Stomach (tissue), 9 donors: ENCODE data around the gene KLB. TPM values are rescaled to one million over a fixed set of nuclear protein-coding genes. Genes with fewer than 3 reads are reported as not detected.
"Not testable (repeated sequence)": the region's sequence is repeated elsewhere in the genome, so short reads cannot be mapped to it uniquely, and the experiment has no call there.

ENCODE experiments used
- DNase-seq, 2 donors: peaks; one replicate each; pipeline versions ENCODE4 v3.0.0 to v3.0.0-alpha.2; 2013 to 2019
- H3K27ac ChIP-seq, 5 donors: fragments of 200-600 bp in 4 of 5; sonication (generic) in 4 of 5; one replicate each; pipeline ENCODE4 v1.5.1; 2013 to 2019; ENCODE audit warnings: mild to moderate bottlenecking in 1 of 5, moderate library complexity in 1 of 5
- H3K27me3 ChIP-seq, 3 donors: fragments of 200-600 bp; sonication (generic); one replicate each; pipeline ENCODE4 v1.5.1; 2017 to 2019; ENCODE audit warnings: mixed run types in 1 of 3
- H3K36me3 ChIP-seq, 4 donors: fragments of 200-600 bp; sonication (generic); 1 replicate in 3 of 4; 2 replicates in 1 of 4; pipeline ENCODE4 v1.5.1; 2016 to 2019
- H3K4me1 ChIP-seq, 4 donors: fragments of 200-600 bp; sonication (generic); one replicate each; pipeline ENCODE4 v1.5.1; 2016 to 2019
- H3K4me3 ChIP-seq, 4 donors: fragments of 200-600 bp; sonication (generic) in 3 of 4; one replicate each; pipeline ENCODE4 v1.5.1; 2016 to 2019; ENCODE audit warnings: mild to moderate bottlenecking in 1 of 4
- H3K9me3 ChIP-seq, 4 donors: fragments of 200-600 bp; sonication (generic); one replicate each; pipeline ENCODE4 v1.5.1; 2016 to 2019
- CTCF ChIP-seq, 7 experiments: fragments of 450-650 bp in 4 of 7; fragments of 200-600 bp in 3 of 7; sonication (generic) in 3 of 7; IDR thresholded peaks; one replicate each; pipeline ENCODE4 v1.5.1; 2016 to 2019; ENCODE audit warnings: antibody characterized with exemption in 7 of 7, control low read depth in 2 of 7, mild to moderate bottlenecking in 1 of 7
- EP300 ChIP-seq: sonication (generic); formaldehyde crosslinking; IDR thresholded peaks from one replicate; pipeline ENCODE4 v1.6.1; 2017; ENCODE audit warnings: antibody characterized with exemption
- POLR2A ChIP-seq, 4 donors: fragments of 450-650 bp; IDR thresholded peaks; one replicate each; pipeline ENCODE4 v1.6.1; 2016; ENCODE audit warnings: antibody characterized with exemption in 4 of 4, control low read depth in 2 of 4, mild to moderate bottlenecking in 1 of 4, moderate library complexity in 1 of 4
- POLR2AphosphoS5 ChIP-seq, 3 donors: sonication (generic); formaldehyde crosslinking; IDR thresholded peaks; one replicate each; pipeline ENCODE4 v1.6.1; 2016; ENCODE audit warnings: antibody characterized with exemption in 3 of 3
- WGBS, 5 donors: extraction: QIAGEN DNeasy Blood & Tissue Kit in 3 of 5; methylation state at CpG; one replicate each; pipeline versions ENCODE4 v1.1.5 to v1.1.7; 2013 to 2018; 5-methylcytosine and 5-hydroxymethylcytosine counted together
- intact Hi-C: fragments of 100-400 bp; cut with DNase I; formaldehyde crosslinking; loops from one replicate; pipeline ENCODE4 v1.15.1; 2023; ENCODE audit warnings: low total_unique reads
- polyA plus RNA-seq, 3 donors: library from polyadenylated mRNA; stranded (reverse); fragments of 200-250 nt; gene quantifications; one replicate each; pipeline ENCODE4 v1.2.3, GENCODE V29; 2013
- total RNA-seq, 5 donors: library from RNA; depleted of rRNA; stranded (reverse); fragments of >200 nt; gene quantifications; one replicate each; pipeline versions ENCODE4 v1.1.0 to v1.2.3, GENCODE V29; 2014 to 2016
- donor health status: healthy with polysubstance abuse.
- donor health status: Bipolar disorder and iron deficiency.
- donor health status: healthy.

KLB gene
- total and polyA plus RNA-seq, 8 donors, result 0.06 to 0.61 (median 0.14) TPM; not detected in 4

GRCh38 chr4:39390603-39391002 is 16.1 kb upstream of the KLB start:
- WGBS, 5 donors, result 67 to 79% (median 75%) methylated on average over 6 of the region's 6 CpGs
- no peaks in the 10 kb centered on the region for H3K27me3 ChIP-seq
- no peaks in the 10 kb centered on the region for H3K9me3 ChIP-seq
- intact Hi-C loops, result no loop called here
- TF ChIP-seq POLR2AphosphoS5 (IDR thresholded peaks at IDR 0.05) (no peak), POLR2A (IDR thresholded peaks at IDR 0.05) (no peak), CTCF (IDR thresholded peaks at IDR 0.05) (no peak), EP300 (no peak)
- H3K4me1 ChIP-seq, result no peaks in the 10 kb centered on the region
- DNase-seq, result no peak
- H3K36me3 ChIP-seq, result no peaks in the 10 kb centered on the region
- H3K4me3 ChIP-seq, result no peak overlapping the region
- no peak overlapping the region for H3K27ac ChIP-seq

- WGBS, 5 donors, result 66 to 79% (median 70%) methylated on average over 3 of the region's 3 CpGs
- intact Hi-C loops, result no loop called here
These were observed 12.0 kb upstream of the KLB start for GRCh38 chr4:39394706-39395105.

GRCh38 chr4:39401640-39402039 is 5.1 kb upstream of the KLB start:
- 57 to 73% (median 65%) methylated on average over 6 of the region's 6 CpGs for WGBS, 5 donors
- intact Hi-C loops, DNase-seq, H3K27me3 ChIP-seq, H3K4me3 ChIP-seq, H3K4me1 ChIP-seq, H3K9me3 ChIP-seq, H3K27ac ChIP-seq, H3K36me3 ChIP-seq: not testable (repeated sequence)

More at GRCh38 chr4:39394706-39395105, 12.0 kb upstream of the KLB start:
- H3K27me3 ChIP-seq, result no peaks in the 10 kb centered on the region
- no peak overlapping the region for H3K4me3 ChIP-seq
- no peak for DNase-seq
- TF ChIP-seq POLR2AphosphoS5 (IDR thresholded peaks at IDR 0.05) (no peak), EP300 (no peak), CTCF (IDR thresholded peaks at IDR 0.05) (no peak), POLR2A (IDR thresholded peaks at IDR 0.05) (no peak)
- no peak overlapping the region for H3K27ac ChIP-seq
- H3K4me1 ChIP-seq, result no peaks in the 10 kb centered on the region
- no peaks in the 10 kb centered on the region for H3K36me3 ChIP-seq
- no peaks in the 10 kb centered on the region for H3K9me3 ChIP-seq

- TF ChIP-seq EP300, result no peak
- no peak for TF ChIP-seq CTCF (IDR thresholded peaks at IDR 0.05)
- TF ChIP-seq POLR2A (IDR thresholded peaks at IDR 0.05), result no peak
- no peak for TF ChIP-seq POLR2AphosphoS5 (IDR thresholded peaks at IDR 0.05)
- H3K36me3 ChIP-seq, result no peaks in the 10 kb centered on the region
- no peak overlapping the region for H3K27ac ChIP-seq
- H3K9me3 ChIP-seq, result no peaks in the 10 kb centered on the region
- no peak overlapping the region for H3K4me3 ChIP-seq
- H3K4me1 ChIP-seq, result peaks cover 0 to 8% (median 4%) of the 10 kb centered on the region in 4 donors
- peaks cover 0 to 3% (median 0%) of the 10 kb centered on the region in 3 donors for H3K27me3 ChIP-seq
- 29 to 63% (median 49%) methylated on average over 1 of the region's 1 CpG for WGBS, 5 donors
- intact Hi-C loops, result no loop called here
- no peak for DNase-seq
These were observed 805 bp downstream of the KLB start for GRCh38 chr4:39407584-39407885.

GRCh38 chr4:39410415-39410814 is 3.7 kb downstream of the KLB start:
- H3K4me1 ChIP-seq, result peaks cover 0 to 8% (median 4%) of the 10 kb centered on the region in 4 donors
- H3K36me3 ChIP-seq, result no peaks in the 10 kb centered on the region
- 52 to 67% (median 61%) methylated on average over 5 of the region's 5 CpGs for WGBS, 5 donors
- peaks cover 0 to 3% (median 0%) of the 10 kb centered on the region in 3 donors for H3K27me3 ChIP-seq
- no peak overlapping the region for H3K27ac ChIP-seq
- H3K9me3 ChIP-seq, result no peaks in the 10 kb centered on the region
- intact Hi-C loops, result no loop called here
- no peak overlapping the region for H3K4me3 ChIP-seq
- TF ChIP-seq POLR2A (IDR thresholded peaks at IDR 0.05) (no peak), CTCF (IDR thresholded peaks at IDR 0.05) (no peak), POLR2AphosphoS5 (IDR thresholded peaks at IDR 0.05) (no peak), EP300 (no peak)
- no peak for DNase-seq

GRCh38 chr4:39411561-39411960 is 4.8 kb downstream of the KLB start:
- intact Hi-C loops, H3K9me3 ChIP-seq, H3K36me3 ChIP-seq, DNase-seq, H3K27me3 ChIP-seq, H3K27ac ChIP-seq, H3K4me1 ChIP-seq, H3K4me3 ChIP-seq: not testable (repeated sequence)
- WGBS, 5 donors, result 87 to 92% (median 91%) methylated on average over 8 of the region's 8 CpGs
